Daoy (cell line): ENCODE measurements around the gene TRAT1. TPM values are rescaled to one million over a fixed set of nuclear protein-coding genes. Genes with fewer than 3 reads are reported as not detected.
"Not testable (repeated sequence)": the region's sequence is repeated elsewhere in the genome, so short reads cannot be mapped to it uniquely, and the experiment has no call there.

Experiments
- DNase-seq: peaks from one replicate; pipeline ENCODE4 v3.0.0-alpha.2; 2015; ENCODE audit warnings: low read depth
- total RNA-seq: library from RNA; depleted of rRNA; stranded (reverse); fragments of >200 nt; shearing (Covaris generic); gene quantifications from 2 replicates; pipeline ENCODE4 v1.2.3, GENCODE V29; 2014; rRNA removed

Gene TRAT1
- total RNA-seq: not detected in 2 replicates

- no peak for DNase-seq
These were observed at the start of gene TRAT1 for GRCh38 chr3:108822123-108822897. Gene TRAT1 (plus strand): TSS chr3:108822786. CDS start chr3:108822928, 142 bp downstream.

GRCh38 chr3:108775649-108776048 lies 46.9 kb upstream of the TRAT1 start:
- no peak for DNase-seq

GRCh38 chr3:108779496-108779895 lies 43.1 kb upstream of the TRAT1 start:
- DNase-seq: no peak

GRCh38 chr3:108780235-108780634 lies 42.4 kb upstream of the TRAT1 start:
- DNase-seq: no peak

GRCh38 chr3:108791473-108791872 lies 31.1 kb upstream of the TRAT1 start:
- no peak for DNase-seq

GRCh38 chr3:108804437-108804836 lies 18.1 kb upstream of the TRAT1 start:
- no peak for DNase-seq

GRCh38 chr3:108804966-108805365 lies 17.6 kb upstream of the TRAT1 start:
- DNase-seq: no peak

- DNase-seq: no peak
These were observed 16.3 kb upstream of the TRAT1 start for GRCh38 chr3:108806316-108806715.

- DNase-seq: no peak
These were observed 4.2 kb upstream of the TRAT1 start for GRCh38 chr3:108818404-108818803.

GRCh38 chr3:108820586-108820985 lies 2.0 kb upstream of the TRAT1 start:
- no peak for DNase-seq

- DNase-seq: no peak
These were observed 641 bp downstream of the TRAT1 start for GRCh38 chr3:108823227-108823626.

- DNase-seq: not testable (repeated sequence)
These were observed 1.2 kb downstream of the TRAT1 start for GRCh38 chr3:108823803-108824202.

- DNase-seq: no peak
These were observed 4.0 kb downstream of the TRAT1 start for GRCh38 chr3:108826309-108827187.

GRCh38 chr3:108830381-108830780 lies 7.8 kb downstream of the TRAT1 start:
- DNase-seq: no peak

GRCh38 chr3:108830991-108831614 lies 8.5 kb downstream of the TRAT1 start:
- no peak for DNase-seq

GRCh38 chr3:108833611-108834010 lies 11.0 kb downstream of the TRAT1 start:
- no peak for DNase-seq

- DNase-seq: no peak
These were observed 12.0 kb downstream of the TRAT1 start for GRCh38 chr3:108834551-108834950.

GRCh38 chr3:108835101-108835500 lies 12.5 kb downstream of the TRAT1 start:
- no peak for DNase-seq

GRCh38 chr3:108838436-108838835 lies 15.8 kb downstream of the TRAT1 start:
- DNase-seq: no peak

GRCh38 chr3:108845709-108846293 lies 23.2 kb downstream of the TRAT1 start:
- DNase-seq: no peak

GRCh38 chr3:108847187-108847586 lies 24.6 kb downstream of the TRAT1 start:
- no peak for DNase-seq

GRCh38 chr3:108849075-108849474 lies 26.5 kb downstream of the TRAT1 start:
- no peak for DNase-seq
